Spleen (tissue), 7 donors: ENCODE results near the gene STIM1.

ENCODE experiments used
- CTCF ChIP-seq, 11 experiments: fragments of 200-600 bp in 7 of 11; fragments of 450-650 bp in 4 of 11; sonication (generic) in 4 of 11; IDR thresholded peaks in 8 of 11; conservative IDR thresholded peaks in 3 of 11; 1 replicate in 7 of 11; 2 replicates in 4 of 11; pipeline versions ENCODE4 v1.4.0 to v1.8.0; 2016 to 2021; ENCODE audit warnings: antibody characterized with exemption in 11 of 11, inconsistent platforms in 4 of 11, mild to moderate bottlenecking in 1 of 11
- POLR2A ChIP-seq, 3 donors: fragments of 450-650 bp; IDR thresholded peaks; one replicate each; pipeline ENCODE4 v1.5.1; 2017; ENCODE audit warnings: antibody characterized with exemption in 3 of 3, mild to moderate bottlenecking in 1 of 3
- POLR2AphosphoS5 ChIP-seq, 3 donors: sonication (generic); formaldehyde crosslinking; IDR thresholded peaks; one replicate each; pipeline ENCODE4 v1.5.1; 2017; ENCODE audit warnings: antibody characterized with exemption in 3 of 3
- donor health status: DM: no; HTN: no; CAD: no; lungs with moderate emphysema.
- donor health status: DM: no; HTN: no; CAD: no.
- donor health status: DM: no; HTN: no; CAD: no.

- no peak for TF ChIP-seq CTCF (IDR thresholded peaks at IDR 0.05 in 8 of 11, conservative IDR thresholded peaks at IDR 0.05 in 3 of 11)
- no peak for TF ChIP-seq POLR2A (IDR thresholded peaks at IDR 0.05)
- TF ChIP-seq POLR2AphosphoS5 (IDR thresholded peaks at IDR 0.05), result no peak
Measured at GRCh38 chr11:3925513-3925912, 70.0 kb downstream of the STIM1 start.
